ENCODE results near the gene MAGED2.

The MAGED2 gene

DNA sequence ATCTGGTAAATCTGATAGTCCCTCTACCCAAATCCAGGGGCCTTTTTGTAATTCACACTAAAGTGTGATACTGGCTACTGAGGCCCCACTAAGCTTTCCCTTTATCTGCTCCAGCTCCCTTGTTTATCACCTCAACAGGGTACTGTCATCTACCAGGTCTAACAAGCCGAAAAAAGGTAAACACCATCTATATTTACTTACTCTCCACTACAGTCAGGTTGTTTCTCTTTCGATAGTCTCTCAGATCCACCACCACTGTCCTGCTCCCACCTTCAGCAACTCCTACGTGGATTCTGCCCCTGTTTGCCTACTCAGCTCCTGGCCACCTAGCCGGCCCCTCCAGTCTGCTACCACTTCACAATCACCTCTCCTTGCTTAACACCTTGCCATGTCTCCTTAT, 12.8 kb upstream of the MAGED2 start:
- Histone ChIP-seq H3K27ac (ENCODE audit: low read depth, low read length) (no peak overlapping the region), H3K4me1 (ENCODE audit: insufficient read depth, low read length) (no peaks in the 10 kb centered on the region), H3K4me3 (ENCODE audit: low read depth in 1 of 2, low read length in 2 of 2) (no peak overlapping the region), H3K36me3 (ENCODE audit: insufficient read depth, low read length) (no peaks in the 10 kb centered on the region), H3K9ac (ENCODE audit: low read length) (no peak overlapping the region), H3K27me3 (ENCODE audit: control insufficient read depth in 1 of 2, insufficient read depth in 2 of 2, low read length in 2 of 2) (peaks cover 0 to 4% of the 10 kb centered on the region in 2 donors), H3K9me3 (ENCODE audit: low read length) (no peaks in the 10 kb centered on the region)

DNA sequence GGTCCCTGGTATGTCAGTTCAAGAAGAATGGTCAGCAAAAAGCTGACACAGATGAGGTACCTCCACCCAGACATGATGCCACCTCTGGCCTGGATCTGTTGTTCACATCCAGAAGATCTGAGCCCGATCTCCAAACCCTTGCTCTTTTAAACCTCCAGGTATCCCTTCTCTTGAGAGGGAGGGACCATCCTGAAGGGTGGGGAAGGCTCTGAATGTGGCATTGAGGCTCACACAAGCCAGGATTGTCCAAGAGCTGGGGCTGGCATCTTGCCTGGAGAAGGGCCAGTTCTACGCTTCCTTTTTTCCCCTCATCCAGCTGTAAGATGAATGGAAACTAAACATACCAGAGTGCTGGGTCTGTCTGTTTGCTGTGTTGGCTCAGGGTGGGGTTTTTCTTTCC, 9.4 kb upstream of the MAGED2 start, which contains the start of gene ITIH6:
Gene ITIH6, minus strand, starts transcription at position 119 of the 400 bp plus-strand sequence. Its CDS starts 45 bp downstream, at position 74.
- Histone ChIP-seq H3K27me3 (ENCODE audit: control insufficient read depth in 1 of 2, insufficient read depth in 2 of 2, low read length in 2 of 2) (peaks cover 0 to 4% of the 10 kb centered on the region in 2 donors), H3K9ac (ENCODE audit: low read length) (no peak within 1 kb of the TSS), H3K4me1 (ENCODE audit: insufficient read depth, low read length) (no peaks in the 10 kb centered on the region), H3K4me3 (ENCODE audit: low read depth in 1 of 2, low read length in 2 of 2) (no peak within 1 kb of the TSS), H3K9me3 (ENCODE audit: low read length) (no peaks in the 10 kb centered on the region), H3K27ac (ENCODE audit: low read depth, low read length) (no peak within 1 kb of the TSS), H3K36me3 (ENCODE audit: insufficient read depth, low read length) (no peaks in the 10 kb centered on the region)

- Histone ChIP-seq H3K27ac (ENCODE audit: low read depth, low read length) (no peak overlapping the region), H3K27me3 (ENCODE audit: control insufficient read depth in 1 of 2, insufficient read depth in 2 of 2, low read length in 2 of 2) (no peaks in the 10 kb centered on the region), H3K9me3 (ENCODE audit: low read length) (no peaks in the 10 kb centered on the region), H3K9ac (ENCODE audit: low read length) (no peak overlapping the region), H3K4me3 (ENCODE audit: low read depth in 1 of 2, low read length in 2 of 2) (no peak overlapping the region), H3K36me3 (ENCODE audit: insufficient read depth, low read length) (no peaks in the 10 kb centered on the region), H3K4me1 (ENCODE audit: insufficient read depth, low read length) (no peaks in the 10 kb centered on the region)
Measured at GRCh38 chrX:54799046-54799445, 8.5 kb upstream of the MAGED2 start.

DNA sequence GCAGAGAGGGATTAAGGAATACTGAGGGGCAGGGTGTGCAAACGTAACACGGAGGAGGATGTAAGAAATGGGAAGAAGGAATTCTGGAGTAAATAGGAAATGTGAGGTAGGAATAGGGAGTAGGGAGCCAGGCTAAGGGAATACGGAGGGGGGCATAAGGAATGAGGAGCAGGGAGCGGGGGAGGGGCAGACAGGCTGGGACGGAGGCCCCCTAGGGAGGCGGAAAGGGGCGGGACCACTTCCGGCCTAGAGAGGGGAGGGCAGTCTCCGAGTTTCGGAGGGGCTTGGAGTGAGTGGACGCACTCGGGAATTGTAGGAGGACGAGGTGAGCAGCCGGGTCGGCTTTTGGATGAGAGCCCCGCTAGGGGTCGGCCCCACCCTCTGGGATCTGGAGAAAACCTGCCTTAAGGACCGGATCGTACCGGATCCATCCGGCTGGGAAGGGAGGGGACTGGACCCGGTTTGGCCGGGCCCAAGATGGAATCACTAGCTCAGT, 612 bp downstream of the MAGED2 start:
- Histone ChIP-seq H3K9me3 (ENCODE audit: low read length) (no peaks in the 10 kb centered on the region), H3K27me3 (ENCODE audit: control insufficient read depth in 1 of 2, insufficient read depth in 2 of 2, low read length in 2 of 2) (no peaks in the 10 kb centered on the region), H3K27ac (ENCODE audit: low read depth, low read length) (peak overlapping the region; percentile 62), H3K36me3 (ENCODE audit: insufficient read depth, low read length) (peaks cover 34% of the 10 kb centered on the region), H3K4me1 (ENCODE audit: insufficient read depth, low read length) (peaks cover 12% of the 10 kb centered on the region), H3K4me3 (ENCODE audit: low read depth in 1 of 2, low read length in 2 of 2) (peak overlapping the region; percentile 45 to 78), H3K9ac (ENCODE audit: low read length) (peak overlapping the region; percentile 61)

DNA sequence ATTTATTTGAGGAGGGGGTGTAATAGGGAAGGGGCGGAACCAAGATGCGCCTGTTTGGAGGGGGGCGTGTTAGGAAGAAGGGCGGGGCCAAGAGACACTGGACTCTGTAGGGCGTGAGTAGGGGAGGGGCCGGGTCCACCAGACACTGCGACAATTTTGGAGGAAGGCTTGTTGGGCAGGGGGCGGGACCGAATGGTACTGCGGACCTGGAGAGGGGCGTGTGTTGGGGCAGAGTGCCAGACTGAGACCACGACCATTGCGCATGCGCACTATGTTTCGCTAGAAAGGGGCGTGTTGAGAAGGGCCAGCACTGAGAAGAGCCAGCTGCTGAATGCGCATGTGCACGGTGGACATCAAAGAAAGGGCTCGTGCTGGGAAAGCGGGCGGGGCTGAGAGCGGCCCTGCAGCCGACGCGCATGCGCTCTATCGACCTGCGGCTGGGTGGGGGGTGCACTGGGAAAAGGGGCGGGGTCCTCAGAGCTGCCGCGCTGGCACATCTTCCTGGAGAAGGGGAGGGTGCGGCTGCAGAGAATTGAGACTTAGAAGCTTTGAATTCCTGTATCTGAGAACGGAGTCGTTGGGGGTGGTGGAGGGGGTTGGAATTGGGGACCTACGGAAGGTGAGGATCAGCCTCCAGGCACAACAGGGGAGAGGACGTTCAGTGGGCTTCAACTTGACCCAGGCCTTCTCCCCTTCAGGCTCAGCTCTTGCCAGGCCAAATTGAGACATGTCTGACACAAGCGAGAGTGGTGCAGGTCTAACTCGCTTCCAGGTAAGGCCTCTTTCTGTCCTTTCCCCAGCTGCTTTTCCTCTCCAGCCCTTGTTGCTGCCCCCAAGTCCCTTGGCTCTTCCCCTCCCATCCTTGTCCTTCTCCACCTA, 1.3 kb downstream of the MAGED2 start:
- Histone ChIP-seq H3K4me3 (ENCODE audit: low read depth in 1 of 2, low read length in 2 of 2) (peak overlapping the region; percentile 45 to 78), H3K27me3 (ENCODE audit: control insufficient read depth in 1 of 2, insufficient read depth in 2 of 2, low read length in 2 of 2) (no peaks in the 10 kb centered on the region), H3K27ac (ENCODE audit: low read depth, low read length) (peak overlapping the region; percentile 62), H3K36me3 (ENCODE audit: insufficient read depth, low read length) (peaks cover 41% of the 10 kb centered on the region), H3K4me1 (ENCODE audit: insufficient read depth, low read length) (peaks cover 12% of the 10 kb centered on the region), H3K9ac (ENCODE audit: low read length) (peak overlapping the region; percentile 61), H3K9me3 (ENCODE audit: low read length) (no peaks in the 10 kb centered on the region)

DNA sequence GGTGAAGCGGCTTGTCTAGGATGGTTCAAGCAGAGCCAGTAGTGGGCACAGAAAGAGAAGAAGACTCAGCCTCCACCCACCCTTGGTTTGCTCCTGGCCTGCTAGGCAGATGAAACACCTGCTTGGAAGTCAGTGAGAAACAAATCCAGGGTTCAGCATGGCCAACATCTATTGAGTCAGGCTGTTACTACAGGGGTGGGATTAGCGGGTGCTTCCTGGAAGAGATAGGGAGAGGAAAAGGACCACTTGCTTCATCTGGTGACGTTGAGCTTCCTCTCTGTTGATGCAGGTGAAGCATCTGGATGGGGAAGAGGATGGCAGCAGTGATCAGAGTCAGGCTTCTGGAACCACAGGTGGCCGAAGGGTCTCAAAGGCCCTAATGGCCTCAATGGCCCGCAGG, 3.0 kb downstream of the MAGED2 start:
- H3K36me3 ChIP-seq (ENCODE audit: insufficient read depth, low read length), result peaks cover 56% of the 10 kb centered on the region

DNA sequence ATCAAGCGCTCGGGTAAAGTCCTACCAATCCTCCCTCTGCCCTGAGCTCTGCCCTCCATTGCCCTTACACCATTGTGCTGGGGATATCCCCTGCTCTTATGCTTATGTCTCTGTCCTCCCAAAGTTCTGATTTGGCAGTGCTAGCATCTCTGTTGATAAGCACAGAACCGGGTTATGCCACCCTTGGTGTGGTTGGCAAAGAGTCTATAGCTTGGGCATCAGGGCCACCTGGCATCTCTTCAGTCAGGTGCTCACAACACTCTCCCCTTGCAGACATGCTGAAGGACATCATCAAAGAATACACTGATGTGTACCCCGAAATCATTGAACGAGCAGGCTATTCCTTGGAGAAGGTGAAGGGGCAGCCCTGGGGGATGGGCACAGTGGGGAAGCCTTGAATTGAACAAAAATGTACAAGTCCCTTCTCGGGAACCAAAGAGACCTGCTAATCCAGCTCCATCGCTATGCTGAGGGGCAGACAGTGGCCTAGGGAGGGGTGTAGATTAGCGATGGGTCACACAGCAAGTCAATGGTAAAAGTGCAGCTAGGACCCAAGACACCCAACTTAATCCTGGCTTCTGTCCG, 3.8 kb downstream of the MAGED2 start:
- Histone ChIP-seq H3K9ac (ENCODE audit: low read length) (no peak overlapping the region), H3K27me3 (ENCODE audit: control insufficient read depth in 1 of 2, insufficient read depth in 2 of 2, low read length in 2 of 2) (no peaks in the 10 kb centered on the region), H3K4me3 (ENCODE audit: low read depth in 1 of 2, low read length in 2 of 2) (no peak overlapping the region), H3K9me3 (ENCODE audit: low read length) (no peaks in the 10 kb centered on the region), H3K36me3 (ENCODE audit: insufficient read depth, low read length) (peaks cover 56% of the 10 kb centered on the region), H3K4me1 (ENCODE audit: insufficient read depth, low read length) (peaks cover 12% of the 10 kb centered on the region), H3K27ac (ENCODE audit: low read depth, low read length) (no peak overlapping the region)

More for the DNA sequence above, 3.0 kb downstream of the MAGED2 start:
- Histone ChIP-seq H3K4me1 (ENCODE audit: insufficient read depth, low read length) (peaks cover 12% of the 10 kb centered on the region), H3K27me3 (ENCODE audit: control insufficient read depth in 1 of 2, insufficient read depth in 2 of 2, low read length in 2 of 2) (no peaks in the 10 kb centered on the region), H3K27ac (ENCODE audit: low read depth, low read length) (no peak overlapping the region), H3K9me3 (ENCODE audit: low read length) (no peaks in the 10 kb centered on the region), H3K4me3 (ENCODE audit: low read depth in 1 of 2, low read length in 2 of 2) (no peak overlapping the region), H3K9ac (ENCODE audit: low read length) (no peak overlapping the region)

GRCh38 chrX:54812306-54812705, 4.8 kb downstream of the MAGED2 start:
- H3K9me3 ChIP-seq (ENCODE audit: low read length), result no peaks in the 10 kb centered on the region
- no peak overlapping the region for H3K4me3 ChIP-seq (ENCODE audit: low read depth in 1 of 2, low read length in 2 of 2)
- no peak overlapping the region for H3K27ac ChIP-seq (ENCODE audit: low read depth, low read length)
- H3K27me3 ChIP-seq (ENCODE audit: control insufficient read depth in 1 of 2, insufficient read depth in 2 of 2, low read length in 2 of 2), result no peaks in the 10 kb centered on the region
- H3K4me1 ChIP-seq (ENCODE audit: insufficient read depth, low read length), result peaks cover 12% of the 10 kb centered on the region
- peaks cover 56% of the 10 kb centered on the region for H3K36me3 ChIP-seq (ENCODE audit: insufficient read depth, low read length)
- no peak overlapping the region for H3K9ac ChIP-seq (ENCODE audit: low read length)

- peaks cover 30% of the 10 kb centered on the region for H3K36me3 ChIP-seq (ENCODE audit: insufficient read depth, low read length)
- H3K27me3 ChIP-seq (ENCODE audit: control insufficient read depth in 1 of 2, insufficient read depth in 2 of 2, low read length in 2 of 2), result peaks cover 0 to 4% of the 10 kb centered on the region in 2 donors
- no peaks in the 10 kb centered on the region for H3K4me1 ChIP-seq (ENCODE audit: insufficient read depth, low read length)
- no peak overlapping the region for H3K4me3 ChIP-seq (ENCODE audit: low read depth in 1 of 2, low read length in 2 of 2)
- H3K9me3 ChIP-seq (ENCODE audit: low read length), result no peaks in the 10 kb centered on the region
- H3K9ac ChIP-seq (ENCODE audit: low read length), result no peak overlapping the region
- no peak overlapping the region for H3K27ac ChIP-seq (ENCODE audit: low read depth, low read length)
Measured at GRCh38 chrX:54817220-54817820, 9.8 kb downstream of the MAGED2 start.

GRCh38 chrX:54818221-54818620, 10.7 kb downstream of the MAGED2 start:
- Histone ChIP-seq H3K27me3 (ENCODE audit: control insufficient read depth in 1 of 2, insufficient read depth in 2 of 2, low read length in 2 of 2) (peaks cover 0 to 4% of the 10 kb centered on the region in 2 donors), H3K9me3 (ENCODE audit: low read length) (no peaks in the 10 kb centered on the region), H3K4me3 (ENCODE audit: low read depth in 1 of 2, low read length in 2 of 2) (no peak overlapping the region), H3K4me1 (ENCODE audit: insufficient read depth, low read length) (no peaks in the 10 kb centered on the region), H3K36me3 (ENCODE audit: insufficient read depth, low read length) (peaks cover 22% of the 10 kb centered on the region), H3K27ac (ENCODE audit: low read depth, low read length) (no peak overlapping the region), H3K9ac (ENCODE audit: low read length) (no peak overlapping the region)

GRCh38 chrX:54819201-54819600, 11.7 kb downstream of the MAGED2 start:
- no peaks in the 10 kb centered on the region for H3K4me1 ChIP-seq (ENCODE audit: insufficient read depth, low read length)
- no peaks in the 10 kb centered on the region for H3K9me3 ChIP-seq (ENCODE audit: low read length)
- peaks cover 0 to 4% of the 10 kb centered on the region in 2 donors for H3K27me3 ChIP-seq (ENCODE audit: control insufficient read depth in 1 of 2, insufficient read depth in 2 of 2, low read length in 2 of 2)
- peaks cover 12% of the 10 kb centered on the region for H3K36me3 ChIP-seq (ENCODE audit: insufficient read depth, low read length)
- H3K9ac ChIP-seq (ENCODE audit: low read length), result no peak overlapping the region
- no peak overlapping the region for H3K4me3 ChIP-seq (ENCODE audit: low read depth in 1 of 2, low read length in 2 of 2)
- H3K27ac ChIP-seq (ENCODE audit: low read depth, low read length), result no peak overlapping the region

Data from muscle layer of colon (tissue), 2 donors.